HG03066 (cell line): ENCODE results near the gene PDZK1.
A peak's percentile ranks its signal among the peaks of the same experiment; 100 is the strongest.
"Not testable (repeated sequence)": the region's sequence is repeated elsewhere in the genome, so short reads cannot be mapped to it uniquely, and the experiment has no call there.

Experiments
- ATAC-seq: cut with Tn5 transposase; IDR thresholded peaks from one replicate; pipeline ENCODE4 v1.9.1; 2021; ENCODE audit warnings: low read depth; ENCODE audit not compliant: unreplicated experiment

The PDZK1 gene

GRCh38 chr1:145707183-145707867, at the start of gene PDZK1:
Gene PDZK1, minus strand, starts transcription at chr1:145707368. Its CDS starts 19,347 bp downstream, at chr1:145688021.
- no peak for ATAC-seq

- no peak for ATAC-seq
Measured at GRCh38 chr1:145751491-145752037, 44.4 kb upstream of the PDZK1 start.

- no peak for ATAC-seq
Measured at GRCh38 chr1:145750426-145750825, 43.3 kb upstream of the PDZK1 start.

- ATAC-seq: no peak
Measured at GRCh38 chr1:145747398-145748247, 40.5 kb upstream of the PDZK1 start.

- ATAC-seq: no peak
Measured at GRCh38 chr1:145740269-145740668, 33.1 kb upstream of the PDZK1 start.

- ATAC-seq: no peak
Measured at GRCh38 chr1:145736191-145736590, 29.0 kb upstream of the PDZK1 start.

GRCh38 chr1:145730900-145731299, 23.7 kb upstream of the PDZK1 start:
- no peak for ATAC-seq

GRCh38 chr1:145730467-145730866, 23.3 kb upstream of the PDZK1 start:
- no peak for ATAC-seq

GRCh38 chr1:145729666-145730436, 22.7 kb upstream of the PDZK1 start:
- no peak for ATAC-seq

GRCh38 chr1:145729196-145729595, 22.0 kb upstream of the PDZK1 start:
- ATAC-seq: no peak

GRCh38 chr1:145726193-145726592, 19.0 kb upstream of the PDZK1 start:
- ATAC-seq: not testable (repeated sequence)

GRCh38 chr1:145720878-145721671, 13.9 kb upstream of the PDZK1 start:
- ATAC-seq: peak; percentile 65

GRCh38 chr1:145720556-145720877, 13.3 kb upstream of the PDZK1 start:
- no peak for ATAC-seq

- ATAC-seq: no peak
Measured at GRCh38 chr1:145719230-145720079, 12.3 kb upstream of the PDZK1 start, which contains the start of gene CD160. Gene CD160, plus strand, starts transcription at chr1:145719499. Its CDS starts 8,829 bp downstream, at chr1:145728328.

GRCh38 chr1:145718465-145718864, 11.3 kb upstream of the PDZK1 start:
- ATAC-seq: not testable (repeated sequence)

GRCh38 chr1:145717833-145718232, 10.7 kb upstream of the PDZK1 start:
- ATAC-seq: no peak

GRCh38 chr1:145716641-145717345, 9.6 kb upstream of the PDZK1 start:
- ATAC-seq: no peak

GRCh38 chr1:145714524-145715111, 7.5 kb upstream of the PDZK1 start:
- no peak for ATAC-seq
